Karpas-422 (cell line): Measurements from ENCODE around the gene HELT. TPM values are rescaled to one million over a fixed set of nuclear protein-coding genes. Genes with fewer than 3 reads are reported as not detected.
"Not testable (repeated sequence)": the region's sequence is repeated elsewhere in the genome, so short reads cannot be mapped to it uniquely, and the experiment has no call there.

Experiments
- DNase-seq: peaks from one replicate; pipeline ENCODE4 v3.0.0-alpha.2; 2015
- H2AFZ ChIP-seq: fragments of 200-600 bp; sonication (generic); 2 replicates; pipeline ENCODE4 v1.6.1; 2014; ENCODE audit warnings: antibody characterized with exemption, low read length, mixed read lengths
- H3K27ac ChIP-seq: fragments of 200-600 bp; sonication (generic); 2 replicates; pipeline ENCODE4 v1.5.1; 2014; ENCODE audit warnings: mild to moderate bottlenecking, low read length, moderate library complexity
- H3K27me3 ChIP-seq: fragments of 200-600 bp; sonication (generic); 2 replicates; pipeline ENCODE4 v1.6.1; 2014; ENCODE audit warnings: low read length, mixed read lengths
- H3K36me3 ChIP-seq: fragments of 200-600 bp; sonication (generic); 2 replicates; pipeline ENCODE4 v1.6.1; 2014; ENCODE audit warnings: low read length, mixed read lengths; ENCODE audit not compliant: insufficient read depth
- H3K4me1 ChIP-seq: fragments of 200-600 bp; sonication (generic); 2 replicates; pipeline ENCODE4 v1.6.1; 2014; ENCODE audit warnings: mild to moderate bottlenecking, low read length, mixed read lengths
- H3K4me2 ChIP-seq: fragments of 200-600 bp; sonication (generic); 2 replicates; pipeline ENCODE4 v1.6.1; 2014; ENCODE audit warnings: low read length, low read depth, mild to moderate bottlenecking; ENCODE audit not compliant: poor library complexity, severe bottlenecking
- H3K4me3 ChIP-seq: fragments of 200-600 bp; sonication (generic); 2 replicates; pipeline ENCODE4 v1.5.1; 2014; ENCODE audit warnings: mild to moderate bottlenecking, antibody characterized with exemption, low read length, mixed read lengths
- H3K79me2 ChIP-seq: fragments of 200-600 bp; sonication (generic); 2 replicates; pipeline ENCODE4 v1.6.1; 2014; ENCODE audit warnings: mild to moderate bottlenecking, low read length, mixed read lengths
- H3K9ac ChIP-seq: fragments of 200-600 bp; sonication (generic); 2 replicates; pipeline ENCODE4 v1.6.0; 2014; ENCODE audit warnings: low read length
- H3K9me2 ChIP-seq: fragments of 200-600 bp; sonication (generic), shearing (Covaris generic); replicated peaks from 2 replicates; pipeline ENCODE4 v1.6.0; 2014; ENCODE audit warnings: mild to moderate bottlenecking, low read length, moderate library complexity; ENCODE audit not compliant: insufficient read depth
- H3K9me3 ChIP-seq: fragments of 300-700, 200-600 bp; sonication (generic); 2 replicates; pipeline ENCODE4 v1.6.1; 2014; ENCODE audit warnings: low read length, mixed read lengths
- H4K20me1 ChIP-seq: fragments of 200-600 bp; sonication (generic); 2 replicates; pipeline ENCODE4 v1.6.1; 2014; ENCODE audit warnings: mild to moderate bottlenecking, antibody characterized with exemption, low read length, low read depth; ENCODE audit not compliant: insufficient read depth
- total RNA-seq: library from RNA; depleted of rRNA; stranded (reverse); fragments of >200 nt; shearing (Covaris generic); gene quantifications from 2 replicates; pipeline ENCODE4 v1.2.3, GENCODE V29; 2014; ENCODE audit warnings: low replicate concordance

Gene HELT
- total RNA-seq, 1 experiment from 2014 or later = not detected

DNA sequence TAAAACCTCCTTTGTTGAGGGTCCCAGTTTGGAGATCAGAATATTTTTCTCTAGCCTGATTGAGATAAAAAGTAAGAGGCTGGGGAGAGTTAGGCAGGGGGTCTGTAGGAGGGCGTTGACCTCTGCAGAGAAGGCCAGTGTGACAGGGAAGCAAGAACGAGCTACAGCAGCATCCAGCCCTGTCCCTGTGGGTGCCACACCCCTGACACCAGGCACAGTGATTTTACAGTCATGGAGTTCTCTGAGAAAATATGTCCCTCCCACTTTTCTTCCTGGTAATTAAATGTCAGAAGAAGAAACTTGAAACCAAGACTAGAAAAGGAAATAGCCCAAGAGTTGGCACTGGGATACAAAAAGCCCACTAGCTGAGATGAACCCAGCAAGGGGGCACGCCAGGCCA lies 25.0 kb upstream of the HELT start:
- no peak overlapping the region for H2AFZ ChIP-seq
- no peak overlapping the region for H3K4me3 ChIP-seq
- H4K20me1 ChIP-seq = no peaks in the 10 kb centered on the region
- no peaks in the 10 kb centered on the region for H3K27me3 ChIP-seq
- H3K4me2 ChIP-seq = no peak overlapping the region
- no peaks in the 10 kb centered on the region for H3K4me1 ChIP-seq
- H3K9ac ChIP-seq = no peak overlapping the region
- no peaks in the 10 kb centered on the region for H3K36me3 ChIP-seq
- H3K9me2 ChIP-seq = no peaks in the 10 kb centered on the region
- no peak for DNase-seq
- H3K27ac ChIP-seq = no peak overlapping the region
- H3K79me2 ChIP-seq = no peaks in the 10 kb centered on the region
- no peaks in the 10 kb centered on the region for H3K9me3 ChIP-seq

DNA sequence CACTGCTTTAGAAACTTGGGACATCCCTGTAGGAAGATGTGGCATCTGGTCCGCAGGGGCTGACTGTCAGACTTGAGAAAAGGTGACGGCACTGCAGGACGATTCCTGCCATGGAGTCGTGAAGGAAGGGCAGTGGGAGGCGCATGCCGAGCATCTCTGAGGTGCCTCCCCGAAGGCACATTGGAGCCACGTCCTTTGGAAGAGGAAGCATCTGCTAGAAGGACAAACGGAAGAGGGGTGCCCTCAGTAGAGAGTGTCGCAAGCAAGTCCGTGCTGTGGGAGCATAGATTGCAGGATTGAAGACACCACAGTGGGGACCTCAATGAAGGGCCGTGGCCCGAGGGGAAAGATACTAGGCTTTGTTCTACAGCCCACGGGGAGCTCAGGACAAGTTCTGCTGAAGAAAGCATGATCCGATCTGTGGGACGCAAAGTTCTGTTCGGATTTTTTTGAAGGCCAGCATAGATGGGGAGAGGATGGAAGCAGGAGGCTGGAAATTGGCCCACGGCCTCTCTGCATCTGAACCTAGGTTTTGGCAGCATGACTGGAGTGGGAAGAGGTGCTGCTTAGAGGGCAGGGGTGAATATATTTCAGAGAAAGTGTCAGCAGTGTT lies 24.2 kb upstream of the HELT start:
- no peaks in the 10 kb centered on the region for H3K36me3 ChIP-seq
- no peak overlapping the region for H3K4me2 ChIP-seq
- no peaks in the 10 kb centered on the region for H4K20me1 ChIP-seq
- H3K27ac ChIP-seq = no peak overlapping the region
- H3K4me1 ChIP-seq = no peaks in the 10 kb centered on the region
- H3K4me3 ChIP-seq = no peak overlapping the region
- no peaks in the 10 kb centered on the region for H3K9me2 ChIP-seq
- no peaks in the 10 kb centered on the region for H3K79me2 ChIP-seq
- H2AFZ ChIP-seq = no peak overlapping the region
- H3K9me3 ChIP-seq = no peaks in the 10 kb centered on the region
- no peak overlapping the region for H3K9ac ChIP-seq
- no peaks in the 10 kb centered on the region for H3K27me3 ChIP-seq
- no peak for DNase-seq

DNA sequence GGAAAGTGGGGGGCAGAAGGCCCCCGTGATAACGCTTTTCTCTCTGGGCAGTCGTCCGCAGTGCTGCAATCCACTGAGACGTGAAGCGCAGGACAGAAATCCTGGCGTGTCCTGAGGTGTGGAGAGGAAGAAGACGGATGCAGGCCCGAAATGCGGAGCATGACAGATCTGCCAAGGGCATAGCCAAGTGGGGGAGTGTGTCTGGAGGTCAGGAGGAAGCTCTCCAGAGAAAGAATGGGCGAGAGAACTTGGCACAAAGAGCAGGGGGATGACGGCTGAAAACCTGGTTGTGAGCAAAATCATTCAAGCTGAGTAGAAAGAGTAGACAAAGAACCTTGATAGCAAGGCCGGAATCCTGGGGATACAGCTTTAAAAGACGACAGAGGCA lies 23.7 kb upstream of the HELT start:
- no peaks in the 10 kb centered on the region for H3K9me2 ChIP-seq
- H3K27me3 ChIP-seq = no peaks in the 10 kb centered on the region
- H2AFZ ChIP-seq = no peak overlapping the region
- H3K4me1 ChIP-seq = no peaks in the 10 kb centered on the region
- H3K9me3 ChIP-seq = no peaks in the 10 kb centered on the region
- no peak overlapping the region for H3K27ac ChIP-seq
- no peaks in the 10 kb centered on the region for H3K36me3 ChIP-seq
- no peak overlapping the region for H3K4me2 ChIP-seq
- H3K4me3 ChIP-seq = no peak overlapping the region
- H4K20me1 ChIP-seq = no peaks in the 10 kb centered on the region
- H3K79me2 ChIP-seq = no peaks in the 10 kb centered on the region
- DNase-seq = no peak
- no peak overlapping the region for H3K9ac ChIP-seq

DNA sequence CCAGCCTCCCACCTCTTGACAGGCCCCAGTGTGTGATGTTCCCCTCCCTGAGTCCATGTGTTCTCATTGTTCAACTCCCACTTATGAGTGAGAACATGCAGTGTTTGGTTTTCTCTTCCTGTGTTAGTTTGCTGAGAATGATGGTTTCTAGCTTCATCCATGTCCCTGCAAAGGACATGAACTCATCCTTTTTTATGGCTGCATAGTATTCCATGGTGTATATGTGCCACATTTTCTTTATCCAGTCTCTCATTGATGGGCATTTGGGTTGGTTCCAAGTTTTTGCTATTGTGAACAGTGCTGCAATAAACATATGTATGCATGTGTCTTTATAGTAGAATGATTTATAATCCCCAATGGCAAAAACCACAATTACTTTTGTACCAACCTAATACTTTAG lies 20.6 kb upstream of the HELT start:
- H3K4me1 ChIP-seq, DNase-seq, H3K79me2 ChIP-seq, H3K9me3 ChIP-seq, H4K20me1 ChIP-seq, H3K4me2 ChIP-seq, H3K9ac ChIP-seq, H2AFZ ChIP-seq, H3K36me3 ChIP-seq, H3K9me2 ChIP-seq, H3K4me3 ChIP-seq, H3K27ac ChIP-seq, H3K27me3 ChIP-seq: not testable (repeated sequence)

DNA sequence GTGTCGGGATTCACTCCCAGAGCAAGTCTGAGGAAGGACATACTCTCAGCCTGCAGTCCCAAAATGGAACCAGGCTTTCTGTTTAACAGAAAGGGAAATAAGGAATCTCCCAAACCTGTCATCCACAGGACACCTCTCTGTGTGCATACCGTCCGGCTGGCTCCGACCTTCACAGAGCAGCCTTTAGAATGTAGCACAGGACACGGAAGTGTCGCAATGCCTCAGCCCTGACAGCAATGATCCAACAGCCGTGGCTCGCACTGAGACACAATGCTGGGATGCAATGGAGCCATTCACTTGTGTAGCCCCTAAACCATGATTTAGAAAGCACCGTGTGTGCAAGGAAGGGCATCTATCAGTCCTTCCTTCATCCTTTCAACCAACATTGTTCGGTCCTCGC lies 15.5 kb upstream of the HELT start:
- Histone ChIP-seq H2AFZ (no peak overlapping the region), H3K9me3 (no peaks in the 10 kb centered on the region), H3K27me3 (no peaks in the 10 kb centered on the region), H3K4me2 (no peak overlapping the region), H3K9me2 (no peaks in the 10 kb centered on the region), H3K79me2 (no peaks in the 10 kb centered on the region), H3K27ac (no peak overlapping the region), H3K4me3 (no peak overlapping the region), H4K20me1 (no peaks in the 10 kb centered on the region), H3K9ac (no peak overlapping the region), H3K4me1 (no peaks in the 10 kb centered on the region), H3K36me3 (no peaks in the 10 kb centered on the region)
- no peak for DNase-seq

DNA sequence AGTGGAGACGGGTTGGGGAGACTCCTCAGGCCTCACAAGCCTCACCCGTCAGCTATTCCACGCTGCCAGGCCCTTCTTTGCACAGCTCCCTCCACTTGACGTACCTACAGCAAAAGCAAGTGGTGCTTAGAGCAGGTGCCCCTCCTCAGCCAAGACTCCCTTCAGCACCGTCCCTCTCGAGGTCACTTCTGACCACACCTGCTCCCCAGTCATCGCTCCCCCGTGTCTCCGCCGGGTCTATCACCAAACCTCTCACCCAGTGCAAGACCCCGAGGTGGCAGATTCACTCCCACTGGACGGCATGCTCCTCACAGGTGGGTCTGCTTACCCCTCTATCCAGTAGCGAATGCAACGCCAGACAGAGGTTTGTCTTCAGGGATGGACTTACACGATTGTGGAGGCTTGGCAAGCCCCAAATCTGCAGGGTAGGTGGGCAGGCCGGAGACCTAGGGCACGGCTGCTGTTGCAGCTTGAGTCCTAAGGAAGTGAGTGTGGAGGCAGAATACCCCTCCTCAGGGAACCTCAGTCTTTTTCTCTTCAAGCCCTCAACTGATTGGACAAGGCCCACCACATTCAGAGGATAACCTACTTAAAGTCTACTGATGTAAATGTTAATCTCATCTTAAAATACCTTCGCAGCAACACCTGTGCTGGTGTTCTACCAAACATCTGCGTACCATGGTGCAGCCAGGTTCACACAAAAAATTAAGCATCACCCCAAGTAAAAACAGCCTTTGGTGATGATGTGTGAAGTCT lies 14.5 kb upstream of the HELT start:
- Histone ChIP-seq H3K4me3 (no peak overlapping the region), H2AFZ (no peak overlapping the region), H4K20me1 (no peaks in the 10 kb centered on the region), H3K27me3 (no peaks in the 10 kb centered on the region), H3K4me2 (no peak overlapping the region), H3K9me3 (no peaks in the 10 kb centered on the region), H3K4me1 (no peaks in the 10 kb centered on the region), H3K79me2 (no peaks in the 10 kb centered on the region), H3K27ac (no peak overlapping the region), H3K9ac (no peak overlapping the region), H3K36me3 (no peaks in the 10 kb centered on the region), H3K9me2 (no peaks in the 10 kb centered on the region)
- DNase-seq = no peak

DNA sequence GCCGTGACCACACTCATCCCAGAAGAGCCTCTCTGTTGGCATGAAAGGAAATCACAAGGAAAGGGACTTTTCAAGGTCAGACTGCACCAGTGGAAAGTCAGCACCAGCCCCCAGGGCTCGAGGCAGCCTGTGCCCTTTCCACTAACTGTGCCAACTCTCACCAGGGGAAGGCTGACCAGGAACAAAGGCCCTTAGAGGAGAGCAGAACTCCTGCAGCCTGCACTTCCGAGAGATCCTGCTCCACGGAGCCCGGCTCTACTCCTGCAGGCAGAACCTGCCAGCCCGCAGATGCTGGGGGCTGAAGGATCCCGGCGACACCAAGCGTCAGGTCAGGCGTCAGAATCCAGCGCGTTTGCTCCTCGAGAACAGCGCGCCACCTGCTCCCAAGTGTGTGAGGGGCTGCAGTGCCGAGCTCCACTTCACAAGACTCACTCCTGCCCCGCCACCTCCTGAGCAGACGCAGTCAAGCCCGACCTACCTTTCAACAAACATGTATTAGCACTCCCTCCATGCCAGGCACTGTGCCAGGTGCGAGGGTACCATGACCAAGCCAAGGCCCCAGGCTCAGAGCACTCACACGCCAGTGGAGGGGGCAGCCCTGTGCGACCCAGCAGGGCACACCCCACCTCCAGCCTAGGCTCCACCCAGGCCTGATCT lies 13.6 kb upstream of the HELT start:
- Histone ChIP-seq H2AFZ (no peak overlapping the region), H4K20me1 (no peaks in the 10 kb centered on the region), H3K79me2 (no peaks in the 10 kb centered on the region), H3K4me3 (no peak overlapping the region), H3K36me3 (no peaks in the 10 kb centered on the region), H3K9me2 (no peaks in the 10 kb centered on the region), H3K27me3 (no peaks in the 10 kb centered on the region), H3K4me2 (no peak overlapping the region), H3K9ac (no peak overlapping the region), H3K27ac (no peak overlapping the region), H3K4me1 (no peaks in the 10 kb centered on the region), H3K9me3 (no peaks in the 10 kb centered on the region)
- DNase-seq = no peak

DNA sequence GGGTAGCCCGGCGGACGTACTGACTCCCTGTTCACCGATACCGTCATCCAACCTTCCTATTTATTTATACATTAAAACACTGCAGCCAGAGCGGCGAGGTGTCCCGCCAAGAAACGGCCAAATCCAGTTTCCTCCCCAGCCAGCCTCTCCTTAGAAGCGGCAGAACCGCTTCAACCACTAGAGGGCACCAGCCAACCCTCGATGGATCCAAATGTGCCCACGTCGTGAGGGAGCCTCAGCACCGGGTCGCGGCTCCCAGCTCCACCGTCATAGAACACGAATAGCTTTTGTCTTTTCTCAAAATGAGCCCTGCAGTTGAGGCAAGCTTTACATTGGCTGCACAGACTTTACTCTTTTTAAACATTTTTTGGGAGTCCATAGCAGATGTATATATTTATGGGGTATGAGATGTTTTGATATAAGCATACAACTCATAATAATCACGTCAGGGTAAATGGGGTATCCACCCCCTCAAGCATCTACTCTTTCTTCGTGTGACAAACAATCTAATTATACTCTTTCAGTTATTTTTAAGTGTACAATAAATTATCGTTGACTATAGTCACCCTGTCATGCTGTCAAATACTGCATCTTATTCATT lies 13.0 kb upstream of the HELT start:
- Histone ChIP-seq H3K4me3 (no peak overlapping the region), H3K27me3 (no peaks in the 10 kb centered on the region), H3K9me3 (no peaks in the 10 kb centered on the region), H3K36me3 (no peaks in the 10 kb centered on the region), H2AFZ (no peak overlapping the region), H3K4me2 (no peak overlapping the region), H3K9ac (no peak overlapping the region), H3K4me1 (no peaks in the 10 kb centered on the region), H3K27ac (no peak overlapping the region), H3K9me2 (no peaks in the 10 kb centered on the region), H3K79me2 (no peaks in the 10 kb centered on the region), H4K20me1 (no peaks in the 10 kb centered on the region)
- DNase-seq = peak; percentile 85
